CD14-positive monocyte (primary cell): Measurements from ENCODE around the gene SLC25A26. TPM values are rescaled to one million over a fixed set of nuclear protein-coding genes. Genes with fewer than 3 reads are reported as not detected.
A peak's percentile ranks its signal among the peaks of the same experiment; 100 is the strongest.

Source experiments
- DNase-seq, 3 donors: peaks; one replicate each; pipeline ENCODE4 v3.0.0-alpha.2; 2011 to 2022
- H2AFZ ChIP-seq: 2 replicates; pipeline ENCODE4 v1.6.0; 2012; ENCODE audit warnings: mild to moderate bottlenecking, low read depth, low read length, inconsistent platforms; ENCODE audit not compliant: insufficient read depth, poor library complexity, severe bottlenecking
- H3K27ac ChIP-seq, 2 donors: 1 replicate in 1 of 2; 2 replicates in 1 of 2; pipeline ENCODE4 v1.5.1; 2012 to 2013; ENCODE audit warnings: low read length in 2 of 2, control low read depth in 1 of 2, inconsistent platforms in 1 of 2, low read depth in 1 of 2, mild to moderate bottlenecking in 1 of 2
- H3K27me3 ChIP-seq, 2 donors: one replicate each; pipeline versions ENCODE4 v1.6.0 to v1.6.1; 2011 to 2013; ENCODE audit warnings: low read length in 2 of 2; ENCODE audit not compliant: control insufficient read depth in 2 of 2, insufficient read depth in 2 of 2
- H3K36me3 ChIP-seq, 2 donors: replicated peaks in 1 of 2; 1 replicate in 1 of 2; 2 replicates in 1 of 2; pipeline versions ENCODE4 v1.5.1 to v1.6.1; 2012 to 2013; ENCODE audit warnings: low read length in 2 of 2, control low read depth in 1 of 2, inconsistent platforms in 1 of 2, mild to moderate bottlenecking in 1 of 2; ENCODE audit not compliant: insufficient read depth in 2 of 2, control insufficient read depth in 1 of 2
- H3K4me1 ChIP-seq, 2 donors: 1 replicate in 1 of 2; 2 replicates in 1 of 2; pipeline versions ENCODE4 v1.5.1 to v1.6.1; 2012 to 2013; ENCODE audit warnings: low read length in 2 of 2, control low read depth in 1 of 2, inconsistent platforms in 1 of 2, mild to moderate bottlenecking in 1 of 2, moderate library complexity in 1 of 2; ENCODE audit not compliant: insufficient read depth in 2 of 2, control insufficient read depth in 1 of 2
- H3K4me2 ChIP-seq: replicated peaks from 2 replicates; pipeline ENCODE3; 2012; ENCODE audit warnings: low read length, moderate library complexity, mild to moderate bottlenecking; ENCODE audit not compliant: poor library complexity, severe bottlenecking; ENCODE audit errors: extremely low read depth
- H3K4me3 ChIP-seq, 3 experiments: fragments of 200-600 bp in 1 of 3; sonication (generic) in 1 of 3; replicated peaks in 1 of 3; 1 replicate in 2 of 3; 2 replicates in 1 of 3; pipeline ENCODE4 v1.5.1; 2011 to 2013; ENCODE audit warnings: low read length in 3 of 3, mild to moderate bottlenecking in 3 of 3, control low read depth in 2 of 3, low read depth in 2 of 3, inconsistent platforms in 1 of 3, moderate library complexity in 1 of 3
- H3K79me2 ChIP-seq: 2 replicates; pipeline ENCODE4 v1.6.0; 2012; ENCODE audit warnings: mild to moderate bottlenecking, control low read depth, inconsistent platforms, low read length, moderate library complexity; ENCODE audit not compliant: insufficient read depth
- H3K9ac ChIP-seq: 2 replicates; pipeline ENCODE4 v1.6.0; 2017; ENCODE audit warnings: low read length, mild to moderate bottlenecking; ENCODE audit not compliant: insufficient read depth, poor library complexity, severe bottlenecking
- H3K9me3 ChIP-seq, 2 donors: replicated peaks in 1 of 2; 1 replicate in 1 of 2; 2 replicates in 1 of 2; pipeline versions ENCODE4 v1.5.1 to v1.6.1; 2012 to 2013; ENCODE audit warnings: low read length in 2 of 2, control low read depth in 1 of 2; ENCODE audit not compliant: control insufficient read depth in 1 of 2, insufficient read depth in 1 of 2
- H4K20me1 ChIP-seq: 2 replicates; pipeline ENCODE4 v1.6.0; 2012; ENCODE audit warnings: mild to moderate bottlenecking, low read length, control low read depth, moderate library complexity; ENCODE audit not compliant: insufficient read depth
- H3K27ac Mint-ChIP-seq, 7 donors: one replicate each; pipeline ENCODE4 v1.8.0; 2020; ENCODE audit warnings: mild to moderate bottlenecking in 7 of 7, mixed read lengths in 7 of 7, moderate library complexity in 6 of 7, inconsistent platforms in 2 of 7
- H3K27me3 Mint-ChIP-seq, 3 donors: one replicate each; pipeline ENCODE4 v1.8.0; 2021 to 2022; ENCODE audit warnings: low read depth in 3 of 3, mild to moderate bottlenecking in 3 of 3, mixed read lengths in 3 of 3, moderate library complexity in 3 of 3, inconsistent platforms in 1 of 3
- H3K36me3 Mint-ChIP-seq, 2 donors: one replicate each; pipeline ENCODE4 v1.8.0; 2020; ENCODE audit warnings: mixed read lengths in 2 of 2, inconsistent platforms in 1 of 2, mild to moderate bottlenecking in 1 of 2
- H3K4me1 Mint-ChIP-seq: one replicate; pipeline ENCODE4 v1.8.0; 2020; ENCODE audit warnings: mild to moderate bottlenecking, mixed read lengths
- H3K4me3 Mint-ChIP-seq, 2 donors: one replicate each; pipeline ENCODE4 v1.8.0; 2020; ENCODE audit warnings: mild to moderate bottlenecking in 2 of 2, mixed read lengths in 2 of 2, moderate library complexity in 1 of 2
- H3K9me3 Mint-ChIP-seq, 7 donors: one replicate each; pipeline ENCODE4 v1.8.0; 2020 to 2022; ENCODE audit warnings: mixed read lengths in 7 of 7, mild to moderate bottlenecking in 6 of 7, moderate library complexity in 6 of 7, inconsistent platforms in 2 of 7
- WGBS: methylation state at CpG from one replicate; pipeline ENCODE4 v1.1.5; 2013; ENCODE audit warnings: missing lambda C conversion rate; ENCODE audit not compliant: insufficient coverage; 5-methylcytosine and 5-hydroxymethylcytosine counted together
- intact Hi-C, 2 donors: fragments of 100-400 bp; cut with micrococcal nuclease; formaldehyde crosslinking; loops; one replicate each; pipeline versions ENCODE4 v1.15.0 to v1.15.1; 2023
- polyA plus RNA-seq, 3 donors: library from polyadenylated mRNA; depleted of rRNA in 1 of 3; unstranded in 2 of 3; stranded (reverse) in 1 of 3; fragments of 300-500 nt in 2 of 3; fragments of >200 nt in 1 of 3; fragmentation: Illumina TruSeq in 2 of 3; gene quantifications; 1 replicate in 2 of 3; 2 replicates in 1 of 3; pipeline ENCODE4 v1.2.3, GENCODE V29; 2012 to 2021
- TF ChIP-seq, protein P1 (sequence below): fragments of 200-600 bp; IDR thresholded peaks from one replicate; pipeline ENCODE4 v1.8.0; 2022; ENCODE audit warnings: antibody characterized with exemption, mild to moderate bottlenecking

SLC25A26 gene
- polyA plus RNA-seq, 3 donors = 11.6 to 23.0 (median 14.4) TPM

- Mint-ChIP-seq H3K27me3 (no peaks in the 10 kb centered on the region), H3K4me3 (no peak overlapping the region), H3K4me1 (peaks cover 7% of the 10 kb centered on the region), H3K27ac (no peak overlapping the region), H3K9me3 (no peaks in the 10 kb centered on the region), H3K36me3 (peaks cover 5 to 9% of the 10 kb centered on the region in 2 donors)
- no peak overlapping the region for H3K4me3 ChIP-seq
- peak in 1 of 3 donors; percentile 6 for DNase-seq
- H3K4me1 ChIP-seq = peaks cover 0 to 7% of the 10 kb centered on the region in 2 donors
- TF ChIP-seq, protein P1, sequence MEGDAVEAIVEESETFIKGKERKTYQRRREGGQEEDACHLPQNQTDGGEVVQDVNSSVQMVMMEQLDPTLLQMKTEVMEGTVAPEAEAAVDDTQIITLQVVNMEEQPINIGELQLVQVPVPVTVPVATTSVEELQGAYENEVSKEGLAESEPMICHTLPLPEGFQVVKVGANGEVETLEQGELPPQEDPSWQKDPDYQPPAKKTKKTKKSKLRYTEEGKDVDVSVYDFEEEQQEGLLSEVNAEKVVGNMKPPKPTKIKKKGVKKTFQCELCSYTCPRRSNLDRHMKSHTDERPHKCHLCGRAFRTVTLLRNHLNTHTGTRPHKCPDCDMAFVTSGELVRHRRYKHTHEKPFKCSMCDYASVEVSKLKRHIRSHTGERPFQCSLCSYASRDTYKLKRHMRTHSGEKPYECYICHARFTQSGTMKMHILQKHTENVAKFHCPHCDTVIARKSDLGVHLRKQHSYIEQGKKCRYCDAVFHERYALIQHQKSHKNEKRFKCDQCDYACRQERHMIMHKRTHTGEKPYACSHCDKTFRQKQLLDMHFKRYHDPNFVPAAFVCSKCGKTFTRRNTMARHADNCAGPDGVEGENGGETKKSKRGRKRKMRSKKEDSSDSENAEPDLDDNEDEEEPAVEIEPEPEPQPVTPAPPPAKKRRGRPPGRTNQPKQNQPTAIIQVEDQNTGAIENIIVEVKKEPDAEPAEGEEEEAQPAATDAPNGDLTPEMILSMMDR = no peak
- peaks cover 5% of the 10 kb centered on the region for H4K20me1 ChIP-seq
- intact Hi-C loops = no loop called here
- WGBS = no CpG with 5 or more reads among the region's 1 CpG
- H2AFZ ChIP-seq = no peak overlapping the region
- H3K79me2 ChIP-seq = no peaks in the 10 kb centered on the region
- H3K9ac ChIP-seq = no peak overlapping the region
- no peaks in the 10 kb centered on the region for H3K9me3 ChIP-seq
- no peak overlapping the region for H3K4me2 ChIP-seq
- no peaks in the 10 kb centered on the region for H3K36me3 ChIP-seq
- no peak overlapping the region for H3K27ac ChIP-seq
- H3K27me3 ChIP-seq = no peaks in the 10 kb centered on the region
These were observed 7.9 kb downstream of the SLC25A26 start for GRCh38 chr3:66228707-66229106.

GRCh38 chr3:66229931-66230330, 9.1 kb downstream of the SLC25A26 start:
- no peak for DNase-seq
- peaks cover 0 to 7% of the 10 kb centered on the region in 2 donors for H3K4me1 ChIP-seq
- TF ChIP-seq, protein P1 = no peak
- no peak overlapping the region for H3K9ac ChIP-seq
- Mint-ChIP-seq H3K4me3 (no peak overlapping the region), H3K27me3 (no peaks in the 10 kb centered on the region), H3K36me3 (peaks cover 0 to 4% of the 10 kb centered on the region in 2 donors), H3K9me3 (no peaks in the 10 kb centered on the region), H3K4me1 (peaks cover 7% of the 10 kb centered on the region), H3K27ac (no peak overlapping the region)
- H2AFZ ChIP-seq = no peak overlapping the region
- H3K79me2 ChIP-seq = no peaks in the 10 kb centered on the region
- no peak overlapping the region for H3K4me2 ChIP-seq
- no CpG with 5 or more reads among the region's 4 CpGs for WGBS
- no peaks in the 10 kb centered on the region for H3K27me3 ChIP-seq
- H3K4me3 ChIP-seq = no peak overlapping the region
- peaks cover 5% of the 10 kb centered on the region for H4K20me1 ChIP-seq
- no peak overlapping the region for H3K27ac ChIP-seq
- intact Hi-C loops = no loop called here
- no peaks in the 10 kb centered on the region for H3K9me3 ChIP-seq
- no peaks in the 10 kb centered on the region for H3K36me3 ChIP-seq
